ENCODE measurements around the gene RAB4A.

RAB4A gene

DNA sequence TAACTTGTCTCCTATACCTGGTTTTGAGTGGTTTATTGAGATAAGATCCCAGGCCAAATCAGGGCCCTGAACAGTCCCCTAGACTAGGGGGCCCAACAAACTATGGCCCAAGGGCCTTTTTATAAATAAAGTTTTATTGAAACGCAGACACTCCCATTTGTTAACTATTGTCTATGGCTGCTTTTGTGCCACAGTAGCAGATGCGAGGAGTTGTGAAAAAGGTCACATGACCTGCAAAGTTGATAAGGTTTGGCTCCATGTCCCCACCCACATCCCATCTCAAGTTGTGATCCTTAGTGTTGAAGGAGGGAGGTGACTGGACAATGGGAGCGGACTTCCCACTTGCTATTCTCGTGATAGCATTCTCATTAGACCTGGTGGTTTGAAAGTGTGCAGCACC lies 29.5 kb upstream of the RAB4A start:
- no peak for DNase-seq (ENCODE audit: low read depth, low spot score)
- no peak overlapping the region for H3K27ac ChIP-seq

DNA sequence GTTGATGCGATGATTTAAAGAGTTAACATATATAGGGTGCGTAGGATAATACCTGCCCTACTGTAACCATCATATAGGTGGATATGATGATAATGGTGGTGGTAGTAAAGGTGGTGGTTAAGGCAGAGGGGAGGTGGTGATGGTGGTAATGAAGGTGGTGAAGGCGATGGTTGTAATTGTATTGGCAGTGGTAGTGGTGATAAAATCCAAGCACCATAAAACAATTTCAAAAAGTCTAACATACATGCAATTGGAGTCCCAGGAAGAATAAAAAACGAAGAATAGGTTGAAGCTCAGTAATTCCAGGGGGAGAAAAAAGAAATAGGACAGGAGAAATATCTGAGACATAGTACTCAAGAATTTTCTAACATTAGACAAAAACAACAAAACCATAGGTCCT lies 27.3 kb upstream of the RAB4A start:
- no peak overlapping the region for H3K27ac ChIP-seq
- no peak for DNase-seq (ENCODE audit: low read depth, low spot score)

DNA sequence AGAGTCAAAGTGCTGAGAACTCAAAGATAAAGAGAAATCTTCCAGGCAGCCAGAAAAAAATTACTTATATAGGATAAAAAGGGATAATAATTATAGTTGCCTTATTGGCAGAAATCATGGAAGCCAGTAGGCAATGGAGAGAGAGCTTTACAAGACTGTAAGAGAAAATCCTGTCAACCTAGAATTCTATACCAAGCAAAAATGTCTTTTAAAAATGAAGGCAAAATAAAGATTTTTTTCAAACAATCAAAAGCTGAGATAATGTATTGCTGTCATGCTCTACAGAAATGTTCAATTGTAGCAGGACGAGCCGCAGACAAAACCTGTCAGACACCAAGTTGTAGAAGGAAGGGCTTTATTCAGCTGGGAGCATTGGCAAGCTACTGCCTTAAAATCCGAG lies 26.8 kb upstream of the RAB4A start:
- DNase-seq (ENCODE audit: low read depth, low spot score): no peak
- peak overlapping the region; percentile 5 for H3K27ac ChIP-seq

DNA sequence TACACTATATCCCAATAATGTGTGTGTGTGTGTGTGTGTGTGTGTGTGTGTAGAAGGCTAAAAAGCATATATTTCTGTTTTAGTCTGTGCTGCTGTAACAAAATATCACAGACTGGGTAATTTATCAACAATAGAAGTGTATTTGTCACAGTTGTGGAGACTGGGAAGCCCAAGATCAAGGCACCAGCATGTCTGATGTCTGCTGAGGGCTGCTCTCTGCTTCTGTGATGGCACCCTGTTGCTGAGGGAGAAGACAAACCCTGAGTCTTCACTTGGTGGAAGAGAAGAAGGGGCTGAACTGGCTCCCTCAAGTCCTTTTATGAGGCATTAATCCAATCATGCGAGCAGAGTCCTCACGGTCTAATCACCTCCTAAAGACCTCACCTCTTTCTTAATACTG lies 23.0 kb upstream of the RAB4A start:
- DNase-seq (ENCODE audit: low read depth, low spot score): no peak
- H3K27ac ChIP-seq: no peak overlapping the region

DNA sequence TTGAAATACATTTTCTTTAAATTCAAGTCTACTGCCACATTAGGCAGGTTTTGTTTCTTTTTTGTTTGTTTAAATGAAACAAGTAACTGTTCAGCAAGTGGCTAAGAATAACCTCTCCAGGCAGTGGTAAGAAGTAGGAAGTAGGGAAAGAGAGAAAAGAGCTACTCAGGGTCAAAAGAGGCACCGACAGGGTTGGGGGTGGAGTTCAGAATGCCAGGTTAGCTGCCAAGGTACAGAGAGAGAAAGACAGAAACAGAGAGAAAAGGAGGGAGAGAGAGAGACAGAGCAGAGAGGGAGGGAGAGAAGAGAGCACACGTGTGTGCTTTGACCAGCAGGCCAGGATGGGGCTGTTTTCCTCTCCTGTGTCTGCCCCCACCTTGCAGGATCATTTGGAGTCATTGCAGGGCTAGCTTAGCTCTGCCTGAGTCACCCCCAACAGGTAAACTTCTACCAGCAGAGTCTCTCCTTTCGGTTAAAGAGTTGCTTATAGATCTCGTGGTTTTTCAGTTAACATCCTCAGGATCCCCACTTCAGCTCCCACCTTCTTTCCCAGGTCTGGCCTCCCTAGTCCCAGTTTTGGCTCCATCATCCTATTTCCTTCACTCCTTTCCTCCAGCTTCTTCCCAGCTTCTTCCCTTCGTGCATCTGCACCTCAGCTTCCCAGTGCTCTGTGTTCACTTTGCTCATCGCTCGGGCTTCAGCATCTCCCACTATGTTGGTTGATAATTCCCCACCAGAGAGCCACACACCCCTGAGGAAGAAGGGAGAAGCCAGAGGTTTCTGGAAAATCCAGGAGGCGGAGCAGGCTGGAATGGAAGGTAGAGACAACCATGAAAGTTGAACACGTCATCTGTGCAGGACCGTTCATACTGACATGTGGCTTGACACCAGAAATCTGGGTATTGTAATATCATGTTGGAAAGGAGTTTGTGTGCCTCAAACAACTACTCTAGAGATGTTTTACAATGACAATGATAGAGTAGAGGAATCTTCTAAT lies 21.8 kb upstream of the RAB4A start:
- H3K27ac ChIP-seq: no peak overlapping the region
- DNase-seq (ENCODE audit: low read depth, low spot score): no peak

DNA sequence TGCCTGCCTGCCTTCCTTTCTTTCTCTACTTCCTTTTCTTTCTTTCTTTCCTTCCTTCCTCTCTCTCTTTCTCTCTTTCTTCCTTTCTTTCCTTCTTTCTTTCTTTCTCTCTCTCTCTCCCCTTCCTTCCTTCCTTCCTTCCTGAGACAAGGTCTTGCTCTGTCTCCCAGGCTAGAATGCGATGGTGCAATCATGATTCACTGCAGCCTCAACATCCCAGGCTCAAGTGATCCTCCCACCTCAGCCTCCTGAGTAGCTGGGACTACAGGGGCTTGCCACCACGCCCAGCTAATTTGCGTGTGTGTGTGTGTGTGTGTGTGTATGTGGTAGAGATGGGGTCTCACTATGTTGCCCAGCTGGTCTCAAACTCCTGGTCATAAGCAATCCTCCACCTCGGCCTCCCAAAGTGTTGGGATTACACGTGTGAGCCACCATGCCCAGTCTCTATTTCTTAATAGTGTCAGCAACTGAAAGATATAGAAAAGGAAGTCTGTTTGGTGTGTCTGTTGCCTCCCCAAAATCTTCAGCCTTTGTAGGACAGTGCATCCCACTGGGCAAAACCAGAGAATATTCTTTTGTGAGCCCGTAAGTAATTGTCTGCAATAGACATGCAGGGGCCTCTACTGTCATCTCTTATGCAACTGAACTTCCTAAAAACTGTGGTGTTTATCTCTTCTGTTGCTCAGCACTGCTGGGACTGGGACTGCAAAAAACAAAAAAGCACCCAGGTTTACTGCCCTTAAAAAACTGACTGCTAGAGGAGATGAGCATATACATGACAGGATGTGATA lies 20.9 kb upstream of the RAB4A start:
- H3K27ac ChIP-seq: no peak overlapping the region
- no peak for DNase-seq (ENCODE audit: low read depth, low spot score)

DNA sequence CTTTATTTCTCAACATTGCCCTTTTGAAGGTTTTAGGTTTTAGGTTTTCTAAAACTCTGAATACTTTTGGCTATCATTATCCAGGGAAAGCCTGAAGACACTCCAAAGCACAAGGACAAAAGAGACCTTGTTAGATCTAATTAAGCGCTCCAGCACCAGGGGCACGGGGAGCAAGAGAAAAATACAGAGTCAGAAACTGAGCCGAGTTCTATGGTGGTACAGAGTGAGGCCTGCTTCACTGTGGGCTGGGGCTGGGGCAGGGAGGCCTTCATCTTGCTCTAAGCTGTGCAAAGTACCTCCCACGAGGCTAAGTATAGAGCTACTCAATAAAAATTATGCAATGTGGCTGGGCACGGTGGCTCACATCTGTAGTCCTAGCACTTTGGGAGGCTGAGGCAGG lies 19.7 kb upstream of the RAB4A start:
- no peak for DNase-seq (ENCODE audit: low read depth, low spot score)

DNA sequence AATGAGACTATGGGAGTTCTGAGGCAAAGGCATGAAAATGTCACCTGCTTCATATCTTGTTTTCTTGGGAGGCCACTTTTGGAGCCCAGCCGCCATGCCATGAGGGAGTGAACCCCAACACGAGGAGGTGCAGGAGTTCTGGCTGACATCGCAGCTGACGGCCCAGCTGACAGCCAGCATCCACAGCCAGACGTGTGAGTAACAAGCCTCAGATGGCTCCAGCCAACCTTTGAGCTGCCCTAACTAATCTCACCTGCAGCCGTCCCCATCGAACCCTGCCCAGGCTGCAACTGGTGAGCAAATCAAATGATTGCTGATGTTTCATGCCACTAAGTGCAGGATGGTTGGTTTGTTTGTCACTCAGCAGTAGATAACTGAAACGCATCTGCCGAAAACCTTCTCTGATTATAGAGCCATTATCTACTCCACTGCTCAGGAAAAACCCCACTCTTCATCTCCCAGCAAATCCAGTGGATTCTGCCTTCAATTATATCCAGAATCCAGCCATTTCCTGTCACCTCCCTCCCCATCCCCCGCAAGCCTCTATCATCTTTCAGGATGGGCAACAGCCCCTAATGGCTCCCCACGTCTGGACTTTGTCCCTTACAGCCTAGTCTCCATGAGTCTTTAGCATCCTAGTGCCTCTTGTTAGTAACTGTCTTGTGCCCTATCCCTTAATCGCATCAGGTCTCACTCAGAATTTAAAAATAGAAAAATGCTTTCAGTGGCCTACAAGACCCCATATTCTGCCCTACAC lies 18.5 kb upstream of the RAB4A start:
- no peak for DNase-seq (ENCODE audit: low read depth, low spot score)
- H3K27ac ChIP-seq: no peak overlapping the region

More for the DNA sequence above, 19.7 kb upstream of the RAB4A start:
- H3K27ac ChIP-seq: no peak overlapping the region

DNA sequence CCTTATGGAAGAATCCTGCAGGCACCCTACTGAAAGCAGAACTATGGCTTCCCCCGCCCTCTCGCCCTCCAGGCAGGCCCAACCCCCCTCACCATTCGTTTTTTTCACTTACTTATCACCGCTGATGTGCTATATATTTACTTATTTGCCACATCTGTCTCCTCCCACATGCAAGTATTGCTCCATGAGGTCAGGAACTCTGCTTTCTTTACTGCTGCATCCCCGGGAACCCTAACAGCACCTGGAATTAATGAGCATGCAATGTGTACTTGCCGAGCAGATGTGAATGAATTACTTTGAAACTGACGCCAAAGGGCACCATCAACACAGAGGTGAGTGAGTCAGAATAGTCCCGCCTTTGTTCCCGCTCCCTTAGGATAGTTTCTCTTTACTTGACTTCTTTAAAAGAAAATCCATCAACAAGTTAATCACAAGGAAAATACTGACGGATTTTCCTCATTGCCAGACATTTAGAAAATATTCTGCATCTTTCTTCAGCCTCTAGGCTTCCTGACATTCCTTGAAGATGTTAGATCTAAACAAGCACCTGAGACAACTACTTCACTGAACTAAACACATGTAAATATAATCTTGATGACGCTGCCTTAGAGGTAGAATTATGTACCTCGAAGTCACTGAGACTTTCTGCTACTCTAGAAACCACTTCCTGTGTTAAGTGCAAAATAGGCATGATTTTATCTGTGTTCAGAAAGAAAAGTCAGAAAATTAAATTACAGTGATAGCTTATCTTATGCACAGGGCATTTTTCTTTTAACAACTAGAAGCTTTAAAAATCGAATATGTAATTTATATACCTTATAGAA lies 17.5 kb upstream of the RAB4A start:
- no peak for DNase-seq (ENCODE audit: low read depth, low spot score)
- peak overlapping the region; percentile 45 for H3K27ac ChIP-seq

DNA sequence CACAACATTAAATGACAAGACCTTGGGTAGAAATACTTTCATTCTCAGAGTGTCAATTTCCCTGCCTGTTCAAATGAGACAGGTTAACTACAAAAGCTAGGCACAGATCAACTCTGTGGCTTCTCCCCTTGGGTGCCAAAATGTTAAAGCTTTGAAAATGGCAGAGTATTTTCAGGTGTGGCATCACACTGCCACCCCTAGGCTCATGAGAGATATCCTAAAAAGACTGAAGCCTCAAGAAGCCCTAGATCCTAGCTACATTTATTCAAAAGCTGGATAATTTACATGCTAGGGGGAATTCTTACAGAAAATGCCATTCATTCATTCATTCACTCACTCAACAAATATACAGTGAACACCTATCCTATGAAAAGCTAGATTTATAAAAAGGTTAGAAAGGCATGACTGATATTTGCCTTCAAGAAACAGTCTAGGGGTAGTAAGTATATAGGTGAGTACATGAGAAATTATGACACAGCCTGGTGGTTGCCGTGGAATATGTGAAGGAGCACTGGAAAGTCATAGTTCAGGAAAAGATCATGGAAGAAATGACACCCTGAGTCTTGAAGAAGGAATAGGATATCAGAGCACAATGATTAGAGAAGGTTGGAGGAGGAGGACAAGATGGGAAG lies 15.9 kb upstream of the RAB4A start:
- DNase-seq (ENCODE audit: low read depth, low spot score): no peak
- no peak overlapping the region for H3K27ac ChIP-seq

DNA sequence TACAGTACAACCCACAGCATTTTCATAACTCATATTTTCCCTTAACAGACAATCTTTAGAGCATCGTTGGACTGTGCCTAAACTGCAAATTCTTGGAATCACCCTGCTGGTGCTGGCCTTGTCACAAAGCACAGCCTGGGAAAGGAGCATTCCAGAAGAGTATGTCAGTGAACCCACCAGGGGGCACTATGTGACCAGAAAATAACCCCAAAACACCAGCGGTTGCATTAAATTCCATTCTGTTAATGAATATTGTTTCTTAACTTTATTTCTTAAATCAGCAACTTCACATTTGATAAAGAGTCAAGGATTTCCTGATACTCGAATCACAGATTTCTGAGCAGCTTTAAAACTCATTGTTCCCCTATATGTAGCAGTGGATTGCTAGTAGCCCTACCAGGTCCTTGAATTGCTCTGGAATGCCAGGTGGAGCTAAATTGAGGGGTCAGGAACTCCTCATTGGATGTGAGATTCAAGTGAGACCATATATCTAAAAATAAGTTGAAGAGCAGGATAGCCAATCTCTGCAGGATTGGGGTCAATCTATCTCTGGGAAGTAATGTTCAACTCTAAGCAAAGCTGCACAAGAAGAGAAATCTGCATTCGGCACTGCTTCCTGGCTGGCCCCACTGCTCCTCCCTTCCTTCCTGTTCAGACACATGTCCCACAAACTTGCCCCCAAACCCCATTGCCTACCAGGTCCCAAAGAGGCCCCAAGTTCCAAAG lies 12.7 kb upstream of the RAB4A start:
- H3K27ac ChIP-seq: no peak overlapping the region
- DNase-seq (ENCODE audit: low read depth, low spot score): no peak

DNA sequence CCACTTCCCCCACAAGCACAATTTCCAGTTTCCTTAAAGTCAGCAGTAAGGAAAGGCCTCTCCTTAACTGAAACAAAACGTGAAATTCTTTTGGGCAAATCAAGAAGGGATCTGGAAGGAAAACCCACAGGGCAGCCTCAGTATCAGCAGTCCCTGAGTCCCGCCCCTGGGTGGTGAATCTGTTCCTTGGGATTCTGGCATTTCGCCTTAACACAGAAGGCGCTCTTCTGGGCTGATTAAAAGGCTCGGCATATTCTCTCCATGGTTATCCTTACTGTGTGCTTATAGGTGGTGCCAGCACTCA lies 12.2 kb upstream of the RAB4A start:
- DNase-seq (ENCODE audit: low read depth, low spot score): no peak
- no peak overlapping the region for H3K27ac ChIP-seq

DNA sequence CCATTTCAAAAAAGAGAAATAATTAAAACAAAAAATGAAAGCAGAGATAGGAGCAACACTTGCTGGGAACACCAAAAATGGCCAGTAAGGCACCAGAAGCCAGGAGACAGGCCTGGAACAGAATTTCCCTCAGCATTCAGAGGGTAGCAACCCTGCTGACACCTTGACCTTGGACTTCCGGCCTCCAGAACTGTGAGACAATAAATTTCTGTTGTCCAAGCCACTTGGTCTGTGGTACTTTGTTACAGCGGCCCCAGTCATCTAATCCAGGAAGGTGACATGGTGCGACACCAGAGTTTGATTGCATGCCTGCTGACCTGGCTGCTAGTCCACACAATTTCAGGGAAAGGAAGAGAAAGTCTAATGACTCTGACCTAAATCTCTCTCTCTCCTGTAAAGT lies 10.6 kb upstream of the RAB4A start:
- DNase-seq (ENCODE audit: low read depth, low spot score): no peak
- H3K27ac ChIP-seq: no peak overlapping the region

DNA sequence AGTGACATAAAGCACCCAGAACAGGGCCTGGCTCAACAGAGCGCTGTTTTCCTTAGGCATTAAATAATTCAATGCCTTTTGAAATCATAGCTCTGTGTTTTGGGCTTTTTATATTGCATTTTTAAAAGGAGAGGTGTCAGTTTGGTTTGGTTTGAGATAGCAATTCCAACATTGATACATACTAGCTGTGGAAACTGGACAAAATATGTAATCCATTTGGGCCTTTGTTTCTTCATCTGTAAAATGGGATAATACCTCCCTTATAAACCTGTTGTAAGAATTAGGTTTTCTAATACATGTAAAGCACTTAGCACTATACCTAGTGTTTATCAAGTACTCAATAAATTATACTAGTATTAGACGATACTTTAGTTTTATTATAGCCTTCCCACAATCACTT lies 8.7 kb upstream of the RAB4A start:
- DNase-seq (ENCODE audit: low read depth, low spot score): no peak

DNA sequence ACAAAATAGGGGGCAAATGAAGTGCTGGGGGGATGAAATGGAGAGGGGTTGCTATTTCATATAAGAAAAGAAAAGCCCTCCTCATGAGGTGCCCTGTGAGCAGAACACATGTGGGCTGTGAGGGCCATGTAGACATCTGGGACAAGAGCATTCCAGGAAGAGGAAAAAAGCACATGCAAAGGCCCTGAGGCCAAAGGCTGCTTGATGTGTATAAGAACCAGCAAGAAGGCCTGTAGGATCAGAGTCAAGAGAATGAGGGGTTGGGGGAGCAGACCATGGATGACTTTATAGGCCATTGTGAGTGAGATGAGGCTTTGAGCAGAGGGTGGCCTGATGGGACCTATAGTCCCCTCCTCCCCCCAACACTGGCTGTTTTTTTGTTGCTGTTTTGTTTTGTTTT lies 7.7 kb upstream of the RAB4A start:
- DNase-seq (ENCODE audit: low read depth, low spot score): no peak
- no peak overlapping the region for H3K27ac ChIP-seq

More for the DNA sequence above, 8.7 kb upstream of the RAB4A start:
- no peak overlapping the region for H3K27ac ChIP-seq

DNA sequence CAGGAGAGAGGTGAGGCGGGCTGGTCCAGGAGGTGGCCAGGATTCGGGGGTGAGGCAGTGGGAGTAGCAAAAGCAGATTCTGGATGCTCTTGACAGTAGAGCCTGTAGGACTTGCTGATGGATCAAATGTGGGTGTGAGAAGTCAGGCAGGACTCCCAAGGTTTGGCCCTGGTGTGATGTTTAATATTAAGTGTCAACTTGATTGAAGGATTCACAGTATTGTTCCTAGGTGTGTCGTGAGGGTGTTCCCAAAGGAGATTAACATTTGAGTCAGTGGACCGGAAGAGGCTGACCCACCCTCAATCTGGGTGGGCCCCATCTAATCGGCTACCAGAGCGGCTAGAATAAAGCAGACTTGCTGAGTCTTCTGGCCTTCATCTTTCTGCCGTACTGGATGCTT lies 6.8 kb upstream of the RAB4A start:
- H3K27ac ChIP-seq: no peak overlapping the region
- DNase-seq (ENCODE audit: low read depth, low spot score): no peak

DNA sequence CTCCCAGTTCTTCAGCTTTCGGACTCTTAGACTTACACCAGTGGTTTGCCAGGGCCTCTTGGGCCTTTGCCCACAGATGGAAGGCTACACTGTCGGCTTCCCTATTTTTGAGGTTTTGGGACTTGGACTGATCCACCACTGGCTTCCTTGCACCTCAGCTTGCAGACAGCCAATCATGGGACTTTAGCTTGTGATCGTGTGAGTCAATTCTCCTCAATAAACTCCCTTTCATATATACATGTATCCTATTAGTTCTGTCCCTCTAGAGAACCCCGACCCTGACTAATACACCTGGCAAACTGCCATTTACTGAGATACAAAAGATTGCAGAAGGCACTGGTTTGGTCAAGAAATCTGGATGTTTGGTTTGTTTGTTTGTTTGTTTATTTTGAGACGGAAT lies 6.4 kb upstream of the RAB4A start:
- H3K27ac ChIP-seq: no peak overlapping the region
- no peak for DNase-seq (ENCODE audit: low read depth, low spot score)

DNA sequence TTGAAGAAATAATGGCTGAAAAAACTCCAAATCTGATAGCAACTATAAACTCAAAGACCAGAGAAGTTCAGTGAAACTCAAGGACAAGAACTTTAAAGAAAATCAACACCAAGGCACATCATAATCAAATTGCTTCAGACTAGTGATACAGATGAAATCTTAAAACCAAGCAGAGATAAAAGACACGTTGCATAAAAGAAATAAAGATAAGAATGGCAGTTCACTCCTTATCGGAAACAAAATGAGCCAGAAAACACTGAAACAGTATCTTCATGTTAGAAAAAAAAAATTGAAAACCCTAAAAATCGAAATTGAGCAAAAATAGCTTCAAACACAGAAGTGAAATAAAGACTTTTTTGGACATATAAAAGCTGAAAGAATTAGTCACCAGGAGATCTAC lies 4.6 kb upstream of the RAB4A start:
- H3K27ac ChIP-seq: no peak overlapping the region
- no peak for DNase-seq (ENCODE audit: low read depth, low spot score)
